Panc1 (cell line): ENCODE results near the gene FCAMR. TPM values are rescaled to one million over a fixed set of nuclear protein-coding genes. Genes with fewer than 3 reads are reported as not detected.

Experiments used
- ATAC-seq: fragments of 200-7000 bp; cut with Tn5 transposase; 2 replicates; pipeline ENCODE4 v1.9.1; 2020; ENCODE audit warnings: mild to moderate bottlenecking, moderate library complexity
- BruUV-seq: library from RNA; stranded (reverse); fragments of 400-500 nt; replicated peaks from 2 replicates; lab custom pipeline; 2021; lab: Mats Ljungman, UMichigan
- CTCF ChIA-PET: fragments of 300-600 bp; sonication (Branson Sonifier 250); formaldehyde crosslinking; loops from one replicate; lab custom pipeline; 2022; ENCODE audit warnings: antibody characterized with exemption; lab: Charles Lee
- POLR2A ChIA-PET: fragments of 300-600 bp; sonication (Branson Sonifier 250); formaldehyde crosslinking; loops from one replicate; lab custom pipeline; 2022; ENCODE audit warnings: antibody characterized with exemption; lab: Charles Lee
- DNase-seq: peaks from one replicate; pipeline ENCODE4 v3.0.0-alpha.2; 2010; ENCODE audit warnings: low read depth, low spot score
- H3K27ac ChIP-seq: 2 replicates; pipeline ENCODE4 v1.5.1; 2011; ENCODE audit warnings: mild to moderate bottlenecking, low read length, inconsistent platforms
- H3K27me3 ChIP-seq: fragments of 200-500 bp; sonication (Bioruptor generic); 2 replicates; pipeline ENCODE4 v1.6.0; 2014; ENCODE audit warnings: low read length, inconsistent platforms; ENCODE audit not compliant: control insufficient read depth, insufficient read depth
- H3K36me3 ChIP-seq: fragments of 200-500 bp; sonication (Bioruptor generic); 2 replicates; pipeline ENCODE4 v1.5.1; 2014; ENCODE audit warnings: inconsistent platforms, mild to moderate bottlenecking, low read length, moderate library complexity; ENCODE audit not compliant: control insufficient read depth, insufficient read depth
- H3K4me1 ChIP-seq: 2 replicates; pipeline ENCODE4 v1.5.1; 2011; ENCODE audit warnings: inconsistent platforms, mild to moderate bottlenecking, low read length, moderate library complexity; ENCODE audit not compliant: control insufficient read depth, insufficient read depth
- H3K4me3 ChIP-seq, 2 experiments: 2 replicates each; pipeline ENCODE4 v1.5.1; 2011 to 2012; ENCODE audit warnings: low read depth in 2 of 2, low read length in 2 of 2, mild to moderate bottlenecking in 2 of 2, inconsistent platforms in 1 of 2, moderate library complexity in 1 of 2
- H3K9me3 ChIP-seq: fragments of 200-500 bp; sonication (Bioruptor generic); 2 replicates; pipeline ENCODE4 v1.5.1; 2014; ENCODE audit warnings: low read depth, mild to moderate bottlenecking, inconsistent platforms, low read length, moderate library complexity; ENCODE audit not compliant: control insufficient read depth, insufficient read depth
- in situ Hi-C: cut with HindIII; loops from 2 replicates; pipeline ENCODE4 v1.10.0; 2016; ENCODE audit warnings: low sequenced_read_pairs, low pct_unique_long_range_greater_than_20kb
- intact Hi-C: fragments of 100-400 bp; cut with micrococcal nuclease; formaldehyde crosslinking; loops from one replicate; pipeline ENCODE4 v1.10.0; 2022; ENCODE audit not compliant: unreplicated experiment
- total RNA-seq: library from RNA; stranded (reverse); gene quantifications from one replicate; pipeline ENCODE4 v1.2.1, GENCODE V29; 2021; ENCODE audit not compliant: unreplicated experiment
- TF ChIP-seq, protein P1 (sequence below), 2 experiments: IDR thresholded peaks; 2 replicates each; pipeline ENCODE4 v1.6.1; 2011 to 2012; ENCODE audit warnings: low read depth in 2 of 2, control low read depth in 1 of 2, low read length in 1 of 2, mild to moderate bottlenecking in 1 of 2, moderate library complexity in 1 of 2; ENCODE audit not compliant: insufficient read depth in 1 of 2
- TF ChIP-seq, protein P2 (sequence below): fragments of 450-650 bp; IDR thresholded peaks from 2 replicates; pipeline ENCODE4 v1.5.1; 2017; ENCODE audit warnings: mild to moderate bottlenecking

Gene FCAMR
- total RNA-seq, 1 experiment from 2014 or later, result not detected

- in situ Hi-C loops (no loop called here), intact Hi-C loops (loop anchor here (10.0 kb wide), 2 partner anchors 245 to 345 kb away; partner anchors contain the start of gene DYRK3)
- DNase-seq (no peak), ATAC-seq (no peak; the same call in 1 of the 2 replicates)
- TF ChIP-seq, protein P1, sequence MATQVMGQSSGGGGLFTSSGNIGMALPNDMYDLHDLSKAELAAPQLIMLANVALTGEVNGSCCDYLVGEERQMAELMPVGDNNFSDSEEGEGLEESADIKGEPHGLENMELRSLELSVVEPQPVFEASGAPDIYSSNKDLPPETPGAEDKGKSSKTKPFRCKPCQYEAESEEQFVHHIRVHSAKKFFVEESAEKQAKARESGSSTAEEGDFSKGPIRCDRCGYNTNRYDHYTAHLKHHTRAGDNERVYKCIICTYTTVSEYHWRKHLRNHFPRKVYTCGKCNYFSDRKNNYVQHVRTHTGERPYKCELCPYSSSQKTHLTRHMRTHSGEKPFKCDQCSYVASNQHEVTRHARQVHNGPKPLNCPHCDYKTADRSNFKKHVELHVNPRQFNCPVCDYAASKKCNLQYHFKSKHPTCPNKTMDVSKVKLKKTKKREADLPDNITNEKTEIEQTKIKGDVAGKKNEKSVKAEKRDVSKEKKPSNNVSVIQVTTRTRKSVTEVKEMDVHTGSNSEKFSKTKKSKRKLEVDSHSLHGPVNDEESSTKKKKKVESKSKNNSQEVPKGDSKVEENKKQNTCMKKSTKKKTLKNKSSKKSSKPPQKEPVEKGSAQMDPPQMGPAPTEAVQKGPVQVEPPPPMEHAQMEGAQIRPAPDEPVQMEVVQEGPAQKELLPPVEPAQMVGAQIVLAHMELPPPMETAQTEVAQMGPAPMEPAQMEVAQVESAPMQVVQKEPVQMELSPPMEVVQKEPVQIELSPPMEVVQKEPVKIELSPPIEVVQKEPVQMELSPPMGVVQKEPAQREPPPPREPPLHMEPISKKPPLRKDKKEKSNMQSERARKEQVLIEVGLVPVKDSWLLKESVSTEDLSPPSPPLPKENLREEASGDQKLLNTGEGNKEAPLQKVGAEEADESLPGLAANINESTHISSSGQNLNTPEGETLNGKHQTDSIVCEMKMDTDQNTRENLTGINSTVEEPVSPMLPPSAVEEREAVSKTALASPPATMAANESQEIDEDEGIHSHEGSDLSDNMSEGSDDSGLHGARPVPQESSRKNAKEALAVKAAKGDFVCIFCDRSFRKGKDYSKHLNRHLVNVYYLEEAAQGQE (IDR thresholded peaks at IDR 0.05; ENCODE audit: insufficient read depth in 1 of 2, low read depth in 2 of 2, low read length in 1 of 2), result no peak
- TF ChIP-seq, protein P2, sequence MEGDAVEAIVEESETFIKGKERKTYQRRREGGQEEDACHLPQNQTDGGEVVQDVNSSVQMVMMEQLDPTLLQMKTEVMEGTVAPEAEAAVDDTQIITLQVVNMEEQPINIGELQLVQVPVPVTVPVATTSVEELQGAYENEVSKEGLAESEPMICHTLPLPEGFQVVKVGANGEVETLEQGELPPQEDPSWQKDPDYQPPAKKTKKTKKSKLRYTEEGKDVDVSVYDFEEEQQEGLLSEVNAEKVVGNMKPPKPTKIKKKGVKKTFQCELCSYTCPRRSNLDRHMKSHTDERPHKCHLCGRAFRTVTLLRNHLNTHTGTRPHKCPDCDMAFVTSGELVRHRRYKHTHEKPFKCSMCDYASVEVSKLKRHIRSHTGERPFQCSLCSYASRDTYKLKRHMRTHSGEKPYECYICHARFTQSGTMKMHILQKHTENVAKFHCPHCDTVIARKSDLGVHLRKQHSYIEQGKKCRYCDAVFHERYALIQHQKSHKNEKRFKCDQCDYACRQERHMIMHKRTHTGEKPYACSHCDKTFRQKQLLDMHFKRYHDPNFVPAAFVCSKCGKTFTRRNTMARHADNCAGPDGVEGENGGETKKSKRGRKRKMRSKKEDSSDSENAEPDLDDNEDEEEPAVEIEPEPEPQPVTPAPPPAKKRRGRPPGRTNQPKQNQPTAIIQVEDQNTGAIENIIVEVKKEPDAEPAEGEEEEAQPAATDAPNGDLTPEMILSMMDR, result peak; percentile 79
- H3K9me3 ChIP-seq, result no peaks in the 10 kb centered on the region
- no TSS peak for BruUV-seq
- H3K4me1 ChIP-seq, result no peaks in the 10 kb centered on the region
- ChIA-PET CTCF (interaction anchor here (0.6 to 1.1 kb wide), 2 partner anchors 43 to 239 kb away, joined by 3 read pairs; no protein-coding TSS in a partner anchor), POLR2A (no interaction called here)
- no peak overlapping the region for H3K4me3 ChIP-seq
- H3K27me3 ChIP-seq, result peaks cover 7% of the 10 kb centered on the region
- H3K27ac ChIP-seq, result no peak overlapping the region
- H3K36me3 ChIP-seq, result no peaks in the 10 kb centered on the region
These were observed 9.3 kb upstream of the FCAMR start for GRCh38 chr1:206979379-206980043.

DNA sequence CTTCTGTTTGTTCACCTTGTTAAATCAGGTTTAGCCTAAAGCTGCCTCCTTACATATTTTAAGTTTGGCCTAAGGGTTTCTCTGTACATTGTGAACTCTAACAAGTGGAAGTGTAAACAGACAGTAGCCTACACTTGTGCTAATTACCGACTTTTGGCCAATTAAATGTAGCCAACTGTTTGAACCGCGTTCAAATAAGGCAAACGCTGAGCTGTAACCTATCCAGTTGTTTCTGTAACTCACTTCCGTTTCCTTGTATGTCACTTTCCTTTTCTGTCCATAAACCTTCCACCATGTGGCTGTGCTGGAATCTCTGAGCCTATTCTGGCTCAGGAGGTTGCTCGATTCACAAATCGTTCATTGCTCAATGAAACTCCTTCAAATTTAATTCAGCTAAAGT is 8.0 kb upstream of the FCAMR start:
- in situ Hi-C loops, result no loop called here

More for the DNA sequence above, 8.0 kb upstream of the FCAMR start:
- Histone ChIP-seq H3K27me3 (peaks cover 3% of the 10 kb centered on the region), H3K4me3 (no peak overlapping the region), H3K36me3 (no peaks in the 10 kb centered on the region), H3K27ac (no peak overlapping the region), H3K9me3 (no peaks in the 10 kb centered on the region), H3K4me1 (no peaks in the 10 kb centered on the region)
- DNase-seq (no peak), ATAC-seq (no peak)
- BruUV-seq, result no TSS peak
- CTCF ChIA-PET, result interaction anchor here (0.6 kb wide), 1 partner anchor 508 kb away, joined by 7 read pairs; the partner anchor contains the start of gene IKBKE
- POLR2A ChIA-PET, result no interaction called here
- intact Hi-C loops, result no loop called here
- TF ChIP-seq, protein P1 (IDR thresholded peaks at IDR 0.05; ENCODE audit: insufficient read depth in 1 of 2, low read depth in 2 of 2, low read length in 1 of 2), result no peak
- TF ChIP-seq, protein P2, result no peak
